GM21737 (cell line): ENCODE data around the gene BEGAIN.

Experiments used
- ATAC-seq: cut with Tn5 transposase; IDR thresholded peaks from one replicate; pipeline ENCODE4 v1.9.1; 2021; ENCODE audit warnings: mild to moderate bottlenecking, moderate library complexity; ENCODE audit not compliant: unreplicated experiment

The BEGAIN gene

DNA sequence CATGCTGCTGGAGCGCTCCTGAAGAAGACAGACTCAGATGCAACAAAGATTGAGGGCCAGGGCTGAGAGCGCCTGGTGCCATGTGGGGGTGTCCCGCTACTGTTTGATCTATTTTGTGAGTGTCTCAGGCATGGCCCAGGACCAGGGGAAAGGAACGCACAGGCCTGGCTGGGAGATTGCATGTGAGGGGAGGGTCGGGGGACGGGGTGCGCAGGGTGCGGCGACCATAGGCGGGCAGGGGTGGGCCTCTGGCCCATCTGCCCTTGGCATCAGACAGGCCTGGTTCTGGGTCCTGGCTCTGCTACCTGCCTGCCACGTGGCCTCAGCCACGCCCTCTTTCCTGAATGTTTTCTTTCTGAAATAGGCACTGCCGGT, 47.5 kb downstream of the BEGAIN start:
- no peak for ATAC-seq

DNA sequence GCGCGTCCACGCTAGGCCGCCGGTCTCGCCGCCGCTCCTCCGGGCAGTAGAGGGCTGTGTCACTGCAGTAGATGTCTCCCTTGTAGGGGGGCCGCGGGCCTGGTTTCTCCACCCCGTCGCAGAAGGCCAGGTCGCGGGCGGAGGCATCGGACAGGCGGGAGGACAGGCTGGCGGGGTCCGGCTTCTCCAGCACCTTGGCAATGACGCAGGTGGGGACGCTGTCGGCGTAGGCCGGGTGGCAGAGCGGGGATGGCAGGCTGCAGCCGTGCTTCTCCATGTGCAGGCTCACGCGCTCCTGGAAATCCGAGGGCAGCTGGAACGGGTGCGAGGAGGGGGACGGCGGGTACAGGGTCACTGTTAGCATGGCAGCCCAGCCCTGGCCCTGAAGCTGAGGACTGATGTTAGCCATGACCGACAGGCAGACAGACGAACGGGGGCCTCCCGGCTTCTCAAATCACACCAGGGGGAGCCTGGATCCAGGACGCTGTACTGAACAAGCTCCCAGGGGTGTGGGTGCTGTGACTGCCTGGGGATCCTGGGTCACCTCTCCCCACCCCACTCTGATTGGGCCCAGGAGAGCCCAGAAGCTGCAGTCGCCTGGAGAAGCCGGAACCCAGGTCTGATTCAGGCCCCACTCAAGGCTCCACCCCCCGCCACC, 48.1 kb downstream of the BEGAIN start:
- no peak for ATAC-seq

DNA sequence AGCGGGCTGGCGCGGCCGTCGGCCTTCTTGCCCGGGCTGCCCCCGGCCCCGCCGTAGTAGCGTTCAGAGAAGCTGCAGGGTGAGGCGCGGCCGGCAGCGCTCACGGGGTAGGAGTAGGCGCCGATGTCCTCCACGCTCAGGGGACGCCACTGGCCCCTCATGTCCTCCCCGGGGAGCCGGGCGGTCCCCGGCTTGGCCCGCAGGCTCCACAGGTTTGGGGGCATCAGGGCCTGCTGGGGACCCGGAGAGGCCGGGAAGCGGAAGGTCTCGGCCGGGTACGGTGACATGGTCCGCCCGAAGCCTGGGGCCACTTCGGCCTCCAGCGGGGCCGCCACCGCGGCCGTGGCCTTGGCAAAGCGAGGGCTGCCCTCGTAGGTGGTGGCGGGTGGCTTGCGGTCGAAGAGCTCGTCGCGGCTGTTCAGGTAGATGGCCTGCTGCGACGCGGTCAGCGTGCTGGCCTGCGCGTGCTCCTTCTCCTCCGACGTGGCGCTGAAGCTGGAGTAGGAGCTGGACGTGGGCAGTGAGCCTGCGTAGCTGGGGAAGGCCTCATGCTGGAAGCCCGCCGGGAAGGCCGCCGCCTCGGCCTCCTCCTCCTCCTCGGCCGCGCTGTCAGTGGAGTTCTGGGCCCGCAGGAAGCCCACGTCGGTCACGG, 48.7 kb downstream of the BEGAIN start:
- ATAC-seq: no peak

DNA sequence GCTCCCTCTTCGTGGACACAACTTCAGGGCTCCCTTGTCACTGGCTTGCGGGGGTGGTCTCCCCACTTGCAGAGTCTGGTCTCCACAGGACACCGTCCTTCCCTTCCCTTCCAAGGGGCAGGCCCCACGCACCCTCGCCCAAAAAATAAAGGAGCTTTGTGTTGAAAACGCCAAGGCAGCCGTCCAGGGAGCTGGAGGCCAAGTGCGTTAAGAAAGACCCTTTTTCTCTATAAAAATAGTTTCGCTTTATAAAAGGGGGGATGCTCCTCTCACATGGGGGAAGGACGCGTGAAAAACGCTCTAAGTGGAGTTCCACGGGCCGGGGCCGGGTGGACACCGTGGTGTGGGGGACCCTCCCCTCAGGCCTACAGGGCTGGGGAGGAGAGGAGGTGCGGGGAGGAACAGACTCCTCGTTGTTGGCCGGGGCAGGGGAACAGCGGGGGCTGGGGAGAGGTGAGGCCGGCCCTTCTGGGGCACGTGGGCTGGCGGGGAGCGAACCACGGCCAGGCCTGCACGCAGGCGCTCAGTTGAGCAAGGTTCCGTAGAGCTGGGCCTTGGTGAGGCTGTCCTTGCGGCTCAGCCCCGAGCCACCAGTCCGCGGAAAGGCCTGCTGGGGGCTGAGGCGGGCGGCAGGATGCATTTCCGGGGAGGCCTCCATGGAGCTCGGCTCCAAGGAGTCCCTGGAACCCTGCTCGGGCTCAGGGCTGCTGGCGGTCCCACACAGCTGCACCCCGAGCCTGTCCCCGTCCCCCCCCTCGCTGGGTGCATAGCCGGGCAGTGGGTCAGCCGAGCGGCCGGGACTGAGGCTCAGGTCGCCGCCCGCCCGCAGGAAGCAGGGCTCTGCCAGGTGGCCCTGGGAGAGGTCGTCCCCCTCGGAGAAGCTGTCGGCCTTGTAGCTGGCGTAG, 49.5 kb downstream of the BEGAIN start:
- ATAC-seq: no peak

DNA sequence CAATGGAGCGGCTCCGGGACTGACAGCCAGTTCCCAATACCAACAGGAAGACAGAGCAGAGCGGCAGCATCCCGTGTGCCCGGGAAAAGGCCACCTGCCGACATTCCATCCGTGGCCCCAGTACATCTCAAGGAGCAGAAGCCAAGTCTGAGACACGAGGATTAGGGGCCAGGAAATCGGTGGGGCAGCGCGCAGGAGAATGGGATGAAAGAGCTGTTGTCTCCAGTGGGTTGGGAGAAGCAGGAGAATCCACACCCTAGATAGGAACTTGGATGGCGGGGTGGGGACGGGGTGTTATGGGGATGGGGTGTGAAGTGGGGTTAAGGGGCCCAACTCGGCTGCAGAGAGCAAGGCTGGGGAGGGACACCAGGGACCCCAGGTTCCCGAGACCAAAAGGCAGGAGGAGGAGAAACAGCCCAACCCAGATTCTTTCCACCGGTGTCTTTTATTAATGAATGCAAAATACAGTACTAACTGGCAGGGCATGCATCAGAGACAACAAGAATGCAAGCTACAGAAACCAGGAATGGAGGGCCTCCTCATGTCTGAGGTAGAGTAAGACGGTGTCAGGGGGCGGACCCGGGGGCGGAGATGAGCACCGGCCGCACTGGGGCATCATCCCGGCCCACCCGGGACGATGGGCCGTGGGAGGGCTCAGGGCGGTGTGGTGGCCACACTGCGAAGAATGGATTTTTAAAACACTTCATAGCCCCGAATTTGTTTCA, 50.3 kb downstream of the BEGAIN start:
- ATAC-seq: no peak

DNA sequence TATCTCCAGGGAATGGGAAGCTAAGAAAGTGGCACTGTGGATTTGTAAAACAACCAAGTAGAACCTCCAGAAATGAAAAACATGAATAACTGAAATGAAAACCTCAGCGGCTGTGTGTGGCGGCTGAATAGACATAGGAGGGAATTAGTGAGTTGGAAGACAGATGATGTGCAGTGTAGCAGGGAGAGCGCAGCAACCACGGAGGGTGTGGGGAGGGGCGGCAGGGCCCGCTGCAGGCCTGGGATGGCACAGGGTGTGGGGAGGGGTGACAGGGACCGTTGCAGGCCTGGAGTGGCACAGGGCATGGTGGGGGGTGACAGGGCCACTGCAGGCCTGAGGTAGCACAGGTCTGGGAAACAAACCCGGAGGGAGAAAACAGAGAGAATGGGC, 51.1 kb downstream of the BEGAIN start:
- no peak for ATAC-seq

DNA sequence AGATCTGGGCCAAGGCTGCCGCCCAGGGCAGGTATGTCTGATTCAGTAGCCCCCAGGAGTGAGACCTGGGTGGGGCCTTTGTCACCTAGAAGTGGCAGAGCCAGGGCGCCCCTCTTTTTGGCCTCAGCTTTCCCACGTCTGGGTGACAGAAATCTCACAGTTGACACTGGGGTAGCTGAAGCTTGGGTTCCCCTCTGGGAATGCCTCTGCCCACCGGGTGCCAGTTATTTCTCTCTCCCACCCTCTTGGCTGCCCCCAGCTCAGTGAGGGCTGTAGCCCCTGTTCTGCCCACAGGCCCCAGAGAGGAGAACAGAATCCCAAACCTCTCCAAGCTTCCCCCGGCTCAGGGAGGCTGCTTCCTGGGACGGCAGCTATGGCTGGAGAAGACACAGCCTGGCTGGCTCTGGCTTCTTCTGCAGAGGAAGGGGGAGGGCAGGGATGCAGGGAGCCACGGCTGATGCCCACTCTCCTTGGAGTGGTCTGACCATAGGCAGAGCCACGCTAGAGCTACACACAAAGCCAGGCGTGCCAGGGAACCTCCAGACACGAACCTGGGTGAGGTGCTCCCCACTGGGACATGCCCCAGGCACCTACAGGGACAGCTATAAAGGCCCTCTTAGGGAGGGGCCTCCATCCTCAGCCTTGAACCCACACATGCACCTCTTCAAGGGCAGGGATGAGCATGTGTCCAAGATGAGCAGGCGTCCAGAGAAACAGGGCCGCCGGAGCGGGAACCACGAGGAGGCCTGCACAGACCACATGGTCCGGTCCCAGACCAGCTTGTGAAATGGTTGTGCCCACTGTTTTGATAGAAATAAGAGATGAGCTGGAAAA, 51.7 kb downstream of the BEGAIN start:
- ATAC-seq: no peak

DNA sequence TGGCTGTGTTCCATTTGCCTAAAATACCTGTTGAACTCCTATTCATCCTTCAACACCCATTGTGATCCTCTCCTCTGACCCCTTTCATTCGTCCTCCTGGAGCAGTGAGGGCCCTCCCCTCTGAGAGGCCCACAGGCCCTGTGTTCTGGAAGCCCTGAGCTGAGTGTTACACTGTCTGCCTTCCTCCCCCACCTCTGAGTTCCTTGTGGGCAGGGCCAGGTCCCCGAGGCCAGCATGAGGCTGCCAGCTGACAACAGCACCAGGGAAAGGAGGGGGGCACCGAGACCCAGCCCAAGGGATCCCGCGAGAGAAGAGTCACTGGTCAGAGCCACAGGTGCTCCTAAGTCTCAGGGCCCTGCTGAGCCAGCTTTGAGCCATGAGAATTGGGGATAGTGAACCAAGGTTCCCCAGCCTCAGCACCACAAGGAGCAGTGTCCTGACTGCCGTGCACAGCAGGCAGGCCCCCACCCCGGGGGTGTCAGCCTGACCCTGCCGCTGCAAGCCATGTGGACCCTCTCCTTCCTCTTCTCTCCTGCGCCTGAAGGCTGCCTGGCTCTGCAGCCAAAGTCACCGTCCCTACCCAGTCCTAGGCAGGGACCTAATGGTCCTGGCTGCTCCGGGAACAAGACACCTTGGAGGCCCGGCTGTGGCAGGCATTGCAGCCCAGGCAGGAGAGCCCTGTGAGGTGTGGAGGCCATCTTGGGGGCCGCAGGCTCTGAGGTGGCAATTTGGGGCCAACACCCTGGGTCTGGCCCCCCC, 52.5 kb downstream of the BEGAIN start:
- ATAC-seq: no peak

DNA sequence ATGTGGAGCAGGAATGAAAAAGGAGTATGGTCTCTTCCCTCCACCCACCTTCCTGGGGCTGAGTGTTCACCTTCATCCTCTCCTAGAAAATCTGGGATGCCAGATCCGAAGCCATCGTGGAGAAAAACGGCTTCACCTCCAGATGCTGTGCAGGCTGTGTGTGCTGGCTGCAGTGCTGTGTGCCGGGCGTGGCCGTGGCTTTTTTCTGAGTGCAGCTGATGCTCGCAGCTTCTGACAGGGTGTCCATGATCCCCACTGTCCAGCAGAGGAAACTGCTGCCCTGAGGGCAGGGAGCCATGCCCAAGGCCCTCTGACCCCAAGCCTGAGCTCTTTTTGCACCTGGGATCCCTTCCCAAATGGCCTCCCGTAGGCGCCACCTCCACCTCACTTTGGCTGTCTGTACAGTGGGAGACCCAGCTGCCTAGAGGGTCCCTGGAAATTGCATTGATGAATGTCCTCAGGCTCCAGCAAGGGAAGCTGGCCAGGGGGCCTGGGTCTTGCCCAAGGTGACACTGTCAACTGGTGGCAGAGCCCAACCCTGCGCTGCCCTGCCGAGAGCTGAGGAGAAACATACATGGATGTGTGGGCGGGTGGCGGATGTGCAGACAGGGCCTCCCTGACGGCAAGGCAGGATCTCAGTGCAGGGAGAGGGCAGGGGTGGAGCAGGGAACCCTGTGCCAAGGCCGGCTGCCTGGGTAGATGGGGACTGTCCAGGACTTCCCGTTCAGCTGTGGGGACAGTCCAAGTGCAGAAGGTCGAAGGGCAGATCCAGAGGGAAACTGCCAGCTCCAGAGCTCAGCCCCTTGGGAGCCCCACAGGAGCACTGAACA, 53.3 kb downstream of the BEGAIN start:
- no peak for ATAC-seq

DNA sequence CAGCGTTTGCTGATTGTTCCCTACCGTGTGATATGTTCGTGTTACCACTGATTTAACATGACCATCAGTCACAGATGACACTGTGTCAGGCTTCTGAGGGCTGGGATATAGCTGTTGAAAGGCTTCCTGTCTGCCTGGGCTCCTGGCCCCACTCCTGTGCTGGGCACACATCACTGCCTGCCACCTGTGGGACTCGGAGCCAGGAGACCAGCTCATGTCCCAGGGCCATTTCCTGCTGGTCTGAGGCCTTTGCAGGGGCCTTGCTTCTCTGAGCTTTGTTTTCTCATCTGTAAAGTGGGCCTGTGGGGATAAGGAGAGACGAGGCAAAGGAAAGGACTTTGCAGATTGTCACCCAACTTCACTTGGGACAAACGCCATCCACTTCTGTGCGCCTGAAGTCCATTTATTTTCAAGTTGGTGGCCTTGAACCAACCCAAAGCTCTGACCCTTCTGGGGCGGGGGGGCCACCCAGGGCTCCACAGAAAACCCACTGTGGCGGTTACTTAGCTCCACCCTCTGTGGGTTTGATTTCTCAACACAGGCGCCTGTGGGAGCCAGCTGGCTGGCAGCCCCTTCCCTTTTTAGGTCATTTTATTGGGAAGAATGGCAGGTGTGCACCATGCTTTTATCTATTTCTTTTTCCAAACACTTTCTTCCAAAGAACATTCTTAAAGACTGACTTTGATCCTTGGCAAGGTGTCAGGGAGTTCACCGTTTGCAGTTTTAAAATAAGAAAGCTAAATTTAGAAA, 54.1 kb downstream of the BEGAIN start:
- no peak for ATAC-seq

DNA sequence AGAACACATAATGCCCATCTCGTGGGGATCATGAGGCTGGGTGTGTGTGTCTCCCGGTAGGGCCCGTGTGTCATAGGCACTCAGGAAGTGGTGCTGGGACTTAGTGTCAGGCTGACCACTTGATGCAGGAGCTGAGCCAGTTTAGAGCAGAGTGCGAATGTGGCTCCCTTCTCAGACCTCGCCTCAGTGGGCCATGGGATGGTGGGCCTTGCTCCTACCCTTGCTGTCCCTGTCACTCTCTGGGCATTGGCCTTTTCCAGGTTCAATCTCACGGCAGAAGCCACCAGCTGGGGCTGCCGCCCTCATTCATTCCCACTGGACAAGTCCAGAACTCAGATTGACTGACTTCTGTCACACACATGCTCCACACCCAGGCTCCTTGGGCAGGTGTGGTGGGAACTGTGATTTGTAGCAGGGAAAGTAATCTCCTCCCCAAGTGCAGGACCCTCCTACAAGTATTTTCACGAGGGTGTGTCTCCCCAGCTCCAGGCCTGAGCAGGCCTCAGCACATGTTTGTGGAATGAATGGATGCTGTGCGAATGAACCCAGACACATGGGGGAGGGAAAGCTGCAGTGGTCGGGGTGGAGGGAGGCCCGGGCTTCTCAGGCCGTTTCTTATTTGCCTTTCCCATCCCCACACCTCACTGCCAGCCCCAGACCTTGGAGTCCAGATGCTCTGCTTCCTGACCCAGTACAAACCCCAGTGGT, 54.9 kb downstream of the BEGAIN start:
- ATAC-seq: no peak

DNA sequence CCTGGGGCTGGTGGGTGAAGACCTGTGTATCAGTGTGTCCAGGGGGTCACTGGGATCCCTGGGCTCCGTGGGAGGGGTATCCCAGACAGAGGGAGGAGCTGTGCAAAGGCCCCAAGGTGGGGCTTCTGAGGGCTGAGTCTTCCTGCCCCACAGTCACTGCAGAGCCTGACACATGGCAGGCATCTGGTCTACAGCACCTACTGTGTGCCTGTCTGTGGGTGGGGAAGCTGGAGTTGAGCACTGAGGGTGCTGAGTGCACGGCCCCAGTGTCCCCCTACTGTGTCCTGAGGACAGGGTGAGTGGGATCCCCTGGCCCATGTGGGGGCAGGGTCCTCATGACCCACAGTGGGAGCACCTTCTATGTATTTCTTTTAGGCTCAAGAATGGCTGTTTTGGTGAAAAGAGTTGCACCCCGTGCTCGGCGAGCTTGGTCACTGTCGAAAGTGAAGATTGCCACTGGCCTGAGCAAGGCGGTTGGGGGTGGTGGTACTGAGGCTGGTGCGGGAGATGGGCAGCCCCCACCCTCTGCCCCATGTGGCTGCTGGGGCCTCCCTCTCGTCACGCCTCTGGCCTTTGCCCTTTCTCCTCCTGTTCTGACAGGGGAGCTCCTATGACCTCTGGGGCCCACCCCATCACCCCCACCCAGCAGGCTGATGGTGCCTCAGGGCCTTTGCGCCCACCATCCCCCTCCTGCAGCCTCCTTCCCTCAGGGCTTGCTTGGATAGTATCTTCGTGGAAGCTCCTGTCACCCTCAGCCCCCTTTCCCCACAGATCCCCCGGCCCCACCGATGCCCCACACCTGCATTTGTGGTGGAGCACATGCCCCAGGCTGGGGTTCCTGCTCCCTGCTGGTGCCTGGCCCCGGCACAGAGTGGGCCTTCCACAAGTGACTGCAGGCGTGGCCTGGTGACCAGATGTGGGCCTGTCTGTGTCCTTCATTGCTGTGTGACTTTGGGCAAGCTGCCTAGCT, 55.8 kb downstream of the BEGAIN start:
- ATAC-seq: no peak

DNA sequence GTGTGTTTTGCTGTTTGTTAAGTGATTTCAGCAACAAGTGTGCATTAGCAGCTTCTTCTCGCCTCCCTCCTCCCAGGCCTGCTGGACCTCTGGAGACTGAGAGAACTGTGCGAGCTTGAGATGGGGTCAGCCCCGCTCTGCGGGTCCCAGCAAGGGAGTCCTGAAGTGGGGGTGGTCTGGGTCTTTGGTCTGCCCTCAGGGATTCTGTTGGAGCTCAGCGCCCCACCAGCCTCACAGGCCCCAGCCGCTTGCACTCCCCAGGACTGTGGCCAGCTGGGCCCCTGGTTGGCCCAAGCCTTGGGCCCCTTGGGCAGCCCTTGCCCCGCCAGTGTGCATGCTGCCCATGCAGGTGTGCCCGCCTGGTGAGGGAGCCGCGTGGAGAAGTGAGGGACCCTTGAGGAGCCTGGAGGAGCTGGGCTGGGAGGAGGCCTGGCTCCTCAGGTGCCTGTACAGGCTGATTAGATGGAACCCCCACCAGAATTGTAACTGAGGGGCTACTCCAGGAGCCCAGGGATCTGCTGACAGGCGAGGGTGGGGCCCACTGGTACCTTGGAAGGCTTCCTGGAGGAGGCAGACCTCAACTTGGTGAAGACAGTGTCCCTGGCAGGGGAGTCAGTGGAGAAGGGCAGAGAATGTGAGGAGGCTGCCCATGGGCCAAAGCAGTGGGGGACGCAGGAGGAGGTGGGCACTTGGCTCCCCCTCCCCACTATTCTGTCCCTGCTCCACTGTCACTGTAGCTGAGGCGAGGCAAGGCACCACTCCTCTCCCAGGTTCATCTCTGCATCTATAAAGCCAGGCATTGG, 56.7 kb downstream of the BEGAIN start:
- ATAC-seq: no peak

DNA sequence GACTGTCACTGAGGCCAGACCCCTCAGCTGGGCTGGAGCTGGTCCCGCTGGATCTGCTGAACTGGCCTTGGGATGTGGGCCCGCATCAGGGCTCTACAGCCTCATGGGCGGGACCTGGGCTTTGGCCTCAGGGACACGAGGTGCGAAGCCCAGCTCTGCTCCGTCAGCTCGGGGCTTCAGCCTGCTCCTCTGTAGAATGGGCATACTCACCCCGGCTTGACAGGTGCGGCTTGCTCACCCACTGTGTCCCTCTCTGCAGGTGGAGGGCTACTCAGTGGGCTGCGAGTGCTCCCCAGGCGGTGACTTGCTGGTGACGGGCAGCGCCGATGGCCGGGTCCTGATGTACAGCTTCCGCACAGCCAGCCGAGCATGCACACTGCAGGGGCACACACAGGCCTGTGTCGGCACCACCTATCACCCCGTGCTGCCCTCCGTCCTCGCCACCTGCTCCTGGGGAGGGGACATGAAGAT, 57.6 kb downstream of the BEGAIN start:
- no peak for ATAC-seq

DNA sequence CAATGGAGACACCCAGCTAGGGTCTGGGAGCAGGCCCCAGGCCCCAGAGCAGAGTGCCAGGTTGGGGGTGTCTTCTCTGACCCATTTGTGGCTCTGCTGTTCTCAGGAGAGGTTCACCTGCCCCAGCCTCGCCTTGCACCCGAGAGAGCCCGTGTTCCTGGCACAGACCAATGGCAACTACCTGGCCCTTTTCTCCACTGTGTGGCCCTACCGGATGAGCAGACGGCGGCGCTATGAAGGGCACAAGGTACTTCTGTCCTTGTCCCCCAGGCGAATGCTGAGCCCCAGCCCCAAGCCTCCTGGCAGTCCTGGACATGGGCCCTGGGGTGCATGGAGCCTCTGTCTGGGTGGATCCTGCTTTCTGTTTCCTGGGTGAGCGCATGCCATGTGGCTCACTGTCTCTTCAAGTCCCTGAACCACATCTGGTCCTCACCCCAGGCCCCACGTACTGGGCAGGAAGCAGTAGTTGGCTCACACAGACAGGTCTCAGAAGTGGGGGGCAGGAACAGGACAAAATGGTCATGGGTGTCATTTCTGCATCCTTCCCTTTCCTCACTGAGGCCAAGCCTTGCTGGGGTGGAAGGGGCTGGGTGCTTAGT, 58.2 kb downstream of the BEGAIN start:
- ATAC-seq: no peak
